Bronchial epithelial cell (primary cell): ENCODE results near the gene CORO1C. TPM values are rescaled to one million over a fixed set of nuclear protein-coding genes. Genes with fewer than 3 reads are reported as not detected.

Experiments used
- DNase-seq: peaks from one replicate; pipeline ENCODE4 v3.0.0-alpha.2; 2010; ENCODE audit warnings: low read depth
- FAIRE-seq: peaks from 2 replicates; lab custom pipeline; 2011; peaks lifted over from hg19 to GRCh38; lab: Jason Lieb, UNC
- H3K27me3 ChIP-seq: 2 replicates; pipeline ENCODE4 v1.5.1; 2011; ENCODE audit warnings: low read length; ENCODE audit not compliant: control insufficient read depth, insufficient read depth
- H3K36me3 ChIP-seq: 2 replicates; pipeline ENCODE4 v1.5.1; 2011; ENCODE audit warnings: low read length; ENCODE audit not compliant: control insufficient read depth, insufficient read depth
- H3K4me3 ChIP-seq: 2 replicates; pipeline ENCODE4 v1.5.1; 2011; ENCODE audit warnings: mild to moderate bottlenecking, low read depth, low read length, control low read depth
- CTCF ChIP-seq: IDR thresholded peaks from 2 replicates; pipeline ENCODE4 v1.5.1; 2011; ENCODE audit warnings: mild to moderate bottlenecking, moderate library complexity, low read length, control low read depth, inconsistent platforms; ENCODE audit not compliant: insufficient read depth, severe bottlenecking
- total RNA-seq: library from RNA; depleted of rRNA; stranded (reverse); fragments of >200 nt; gene quantifications from 2 replicates; pipeline ENCODE4 v1.2.1, GENCODE V29; 2014

Gene CORO1C
- total RNA-seq, 1 donor from 2014 or later: 152 TPM

GRCh38 chr12:108721824-108722223, 9.5 kb downstream of the CORO1C start:
- Histone ChIP-seq H3K4me3 (no peak overlapping the region), H3K27me3 (no peaks in the 10 kb centered on the region), H3K36me3 (peaks cover 7% of the 10 kb centered on the region)
- DNase-seq: no peak
- no peak for FAIRE-seq
- no peak for TF ChIP-seq CTCF

- no peak overlapping the region for H3K4me3 ChIP-seq
- H3K36me3 ChIP-seq: peaks cover 7% of the 10 kb centered on the region
- TF ChIP-seq CTCF: no peak
- FAIRE-seq (no peak), DNase-seq (peak; percentile 85)
- no peaks in the 10 kb centered on the region for H3K27me3 ChIP-seq
Observed at GRCh38 chr12:108720757-108721514, 10.4 kb downstream of the CORO1C start.

- no peak overlapping the region for H3K4me3 ChIP-seq
- H3K36me3 ChIP-seq: peaks cover 7% of the 10 kb centered on the region
- no peaks in the 10 kb centered on the region for H3K27me3 ChIP-seq
- no peak for FAIRE-seq
- no peak for TF ChIP-seq CTCF
- no peak for DNase-seq
Observed at GRCh38 chr12:108717243-108717642, 14.1 kb downstream of the CORO1C start.

GRCh38 chr12:108714866-108715265, 16.5 kb downstream of the CORO1C start:
- FAIRE-seq (no peak), DNase-seq (no peak)
- H3K4me3 ChIP-seq: no peak overlapping the region
- TF ChIP-seq CTCF: no peak
- peaks cover 7% of the 10 kb centered on the region for H3K36me3 ChIP-seq
- H3K27me3 ChIP-seq: no peaks in the 10 kb centered on the region

- peaks cover 7% of the 10 kb centered on the region for H3K36me3 ChIP-seq
- no peak overlapping the region for H3K4me3 ChIP-seq
- no peak for DNase-seq
- FAIRE-seq: no peak
- no peak for TF ChIP-seq CTCF
- no peaks in the 10 kb centered on the region for H3K27me3 ChIP-seq
Observed at GRCh38 chr12:108713471-108713870, 17.8 kb downstream of the CORO1C start.

GRCh38 chr12:108712925-108713203, 18.5 kb downstream of the CORO1C start:
- H3K4me3 ChIP-seq: no peak overlapping the region
- no peak for FAIRE-seq
- peaks cover 7% of the 10 kb centered on the region for H3K36me3 ChIP-seq
- H3K27me3 ChIP-seq: no peaks in the 10 kb centered on the region
- no peak for DNase-seq
- no peak for TF ChIP-seq CTCF
